Measurements from ENCODE around the gene AKAP9.

- no peak for TF ChIP-seq POLR2A (IDR thresholded peaks at IDR 0.05)
- TF ChIP-seq CTCF (IDR thresholded peaks at IDR 0.05) = no peak
Measured at GRCh38 chr7:91962419-91962818, 21.8 kb downstream of the AKAP9 start.

Measured in Peyer's patch (tissue), 4 donors.